Gastroesophageal sphincter (tissue), 4 donors: ENCODE measurements around the gene PCNT. TPM values are rescaled to one million over a fixed set of nuclear protein-coding genes. Genes with fewer than 3 reads are reported as not detected.

Source experiments
- ATAC-seq: fragments of 150-250 bp; one replicate; pipeline ENCODE4 v1.9.1; 2016; ENCODE audit warnings: mild to moderate bottlenecking, moderate library complexity
- H3K27ac ChIP-seq, 4 donors: fragments of 200-600 bp; sonication (generic) in 3 of 4; 1 replicate in 3 of 4; 2 replicates in 1 of 4; pipeline ENCODE4 v1.5.1; 2016 to 2019
- H3K27me3 ChIP-seq: fragments of 200-600 bp; sonication (generic); one replicate; pipeline ENCODE4 v1.5.1; 2019
- H3K36me3 ChIP-seq, 2 donors: fragments of 200-600 bp; sonication (generic); one replicate each; pipeline ENCODE4 v1.5.1; 2019; ENCODE audit warnings: control low read depth in 1 of 2
- H3K4me1 ChIP-seq, 3 donors: fragments of 200-600 bp; sonication (generic); 1 replicate in 2 of 3; 2 replicates in 1 of 3; pipeline ENCODE4 v1.5.1; 2016 to 2019; ENCODE audit warnings: control low read depth in 2 of 3
- H3K4me3 ChIP-seq, 2 donors: fragments of 200-600 bp; sonication (generic); one replicate each; pipeline ENCODE4 v1.5.1; 2019; ENCODE audit warnings: mild to moderate bottlenecking in 1 of 2, moderate library complexity in 1 of 2
- H3K9me3 ChIP-seq, 3 donors: fragments of 200-600 bp; sonication (generic); one replicate each; pipeline ENCODE4 v1.5.1; 2017 to 2019; ENCODE audit warnings: control low read depth in 2 of 3
- EP300 ChIP-seq: sonication (generic); formaldehyde crosslinking; IDR thresholded peaks from one replicate; pipeline ENCODE4 v1.6.1; 2017; ENCODE audit warnings: antibody characterized with exemption, mild to moderate bottlenecking
- POLR2A ChIP-seq, 2 donors: fragments of 450-650 bp; IDR thresholded peaks; one replicate each; pipeline ENCODE4 v1.6.1; 2017; ENCODE audit warnings: antibody characterized with exemption in 2 of 2, mild to moderate bottlenecking in 2 of 2, moderate library complexity in 1 of 2
- POLR2AphosphoS5 ChIP-seq: sonication (generic); formaldehyde crosslinking; IDR thresholded peaks from one replicate; pipeline ENCODE4 v1.6.1; 2017; ENCODE audit warnings: antibody characterized with exemption
- WGBS, 2 donors: methylation state at CpG; one replicate each; pipeline ENCODE4 v1.1.5; 2018; ENCODE audit warnings: low coverage in 1 of 2; 5-methylcytosine and 5-hydroxymethylcytosine counted together
- total RNA-seq, 4 donors: library from RNA; depleted of rRNA; stranded (reverse); fragments of >200 nt; gene quantifications; one replicate each; pipeline ENCODE4 v1.1.0, GENCODE V29; 2016
- TF ChIP-seq, protein P1 (sequence below), 4 experiments: fragments of 200-600 bp in 2 of 4; fragments of 450-650 bp in 2 of 4; sonication (generic) in 1 of 4; IDR thresholded peaks; one replicate each; pipeline ENCODE4 v1.5.1; 2017 to 2019; ENCODE audit warnings: antibody characterized with exemption in 4 of 4, mild to moderate bottlenecking in 2 of 4, moderate library complexity in 2 of 4

The PCNT gene
- total RNA-seq, 4 donors from 2014 or later = 24.3 to 31.1 (median 27.3) TPM

DNA sequence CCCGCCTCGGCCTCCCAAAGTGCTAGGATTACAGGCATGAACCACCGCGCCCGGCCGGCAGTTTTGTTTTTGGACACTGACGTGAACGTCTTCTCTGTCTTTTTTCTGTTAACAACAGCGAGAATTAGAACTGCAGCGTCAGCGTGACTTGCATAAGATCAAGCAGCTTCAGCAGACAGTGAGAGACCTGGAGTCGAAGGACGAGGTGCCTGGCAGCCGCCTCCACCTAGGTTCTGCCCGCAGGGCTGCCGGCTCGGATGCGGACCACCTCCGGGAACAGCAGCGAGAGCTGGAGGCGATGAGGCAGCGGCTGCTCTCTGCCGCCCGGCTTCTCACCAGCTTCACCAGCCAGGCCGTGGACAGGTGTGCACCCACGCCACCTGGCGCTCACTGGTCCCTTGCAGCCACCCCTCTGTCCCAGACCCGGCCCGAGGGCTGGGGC is 111.9 kb downstream of the PCNT start:
- H3K27me3 ChIP-seq = no peaks in the 10 kb centered on the region
- H3K4me1 ChIP-seq = no peaks in the 10 kb centered on the region
- no peak overlapping the region for H3K4me3 ChIP-seq
- ATAC-seq = no peak
- peaks cover 0 to 100% of the 10 kb centered on the region in 2 donors for H3K36me3 ChIP-seq
- 95% methylated on average over 8 of the region's 29 CpGs; no CpG with 5 or more reads in 1 of the 2 donors for WGBS, 2 donors
- H3K9me3 ChIP-seq = no peaks in the 10 kb centered on the region
- no peak overlapping the region for H3K27ac ChIP-seq
- TF ChIP-seq POLR2A (IDR thresholded peaks at IDR 0.05) = no peak
- TF ChIP-seq, protein P1, sequence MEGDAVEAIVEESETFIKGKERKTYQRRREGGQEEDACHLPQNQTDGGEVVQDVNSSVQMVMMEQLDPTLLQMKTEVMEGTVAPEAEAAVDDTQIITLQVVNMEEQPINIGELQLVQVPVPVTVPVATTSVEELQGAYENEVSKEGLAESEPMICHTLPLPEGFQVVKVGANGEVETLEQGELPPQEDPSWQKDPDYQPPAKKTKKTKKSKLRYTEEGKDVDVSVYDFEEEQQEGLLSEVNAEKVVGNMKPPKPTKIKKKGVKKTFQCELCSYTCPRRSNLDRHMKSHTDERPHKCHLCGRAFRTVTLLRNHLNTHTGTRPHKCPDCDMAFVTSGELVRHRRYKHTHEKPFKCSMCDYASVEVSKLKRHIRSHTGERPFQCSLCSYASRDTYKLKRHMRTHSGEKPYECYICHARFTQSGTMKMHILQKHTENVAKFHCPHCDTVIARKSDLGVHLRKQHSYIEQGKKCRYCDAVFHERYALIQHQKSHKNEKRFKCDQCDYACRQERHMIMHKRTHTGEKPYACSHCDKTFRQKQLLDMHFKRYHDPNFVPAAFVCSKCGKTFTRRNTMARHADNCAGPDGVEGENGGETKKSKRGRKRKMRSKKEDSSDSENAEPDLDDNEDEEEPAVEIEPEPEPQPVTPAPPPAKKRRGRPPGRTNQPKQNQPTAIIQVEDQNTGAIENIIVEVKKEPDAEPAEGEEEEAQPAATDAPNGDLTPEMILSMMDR (IDR thresholded peaks at IDR 0.05) = no peak
- TF ChIP-seq EP300 = no peak
- no peak for TF ChIP-seq POLR2AphosphoS5

DNA sequence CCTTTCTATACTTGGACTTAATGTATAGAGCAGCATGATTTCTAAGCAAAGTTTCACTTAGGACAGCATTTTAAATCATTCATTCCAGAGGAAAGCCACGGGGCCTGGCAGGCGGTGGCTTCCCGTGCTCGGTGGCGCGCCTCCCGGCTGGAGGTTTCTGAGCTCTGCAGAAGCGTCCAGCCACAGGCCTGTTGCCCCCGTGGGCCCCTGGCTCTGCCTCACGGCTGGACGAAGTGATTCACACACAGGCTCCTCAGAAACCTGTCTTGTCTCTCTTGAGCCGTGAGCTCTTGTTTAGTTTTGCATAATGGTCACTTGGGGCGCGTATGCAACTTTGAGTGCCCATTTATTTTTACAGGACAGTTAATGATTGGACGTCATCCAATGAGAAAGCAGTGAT is 112.7 kb downstream of the PCNT start:
- TF ChIP-seq EP300 = no peak
- no peak for TF ChIP-seq POLR2AphosphoS5
- TF ChIP-seq, protein P1 (IDR thresholded peaks at IDR 0.05) = no peak
- no peak for TF ChIP-seq POLR2A (IDR thresholded peaks at IDR 0.05)
- Histone ChIP-seq H3K4me1 (no peaks in the 10 kb centered on the region), H3K9me3 (no peaks in the 10 kb centered on the region), H3K36me3 (peaks cover 0 to 100% of the 10 kb centered on the region in 2 donors), H3K27ac (no peak overlapping the region), H3K27me3 (no peaks in the 10 kb centered on the region), H3K4me3 (no peak overlapping the region)
- 100% methylated on average over 1 of the region's 15 CpGs; no CpG with 5 or more reads in 1 of the 2 donors for WGBS, 2 donors
- no peak for ATAC-seq

DNA sequence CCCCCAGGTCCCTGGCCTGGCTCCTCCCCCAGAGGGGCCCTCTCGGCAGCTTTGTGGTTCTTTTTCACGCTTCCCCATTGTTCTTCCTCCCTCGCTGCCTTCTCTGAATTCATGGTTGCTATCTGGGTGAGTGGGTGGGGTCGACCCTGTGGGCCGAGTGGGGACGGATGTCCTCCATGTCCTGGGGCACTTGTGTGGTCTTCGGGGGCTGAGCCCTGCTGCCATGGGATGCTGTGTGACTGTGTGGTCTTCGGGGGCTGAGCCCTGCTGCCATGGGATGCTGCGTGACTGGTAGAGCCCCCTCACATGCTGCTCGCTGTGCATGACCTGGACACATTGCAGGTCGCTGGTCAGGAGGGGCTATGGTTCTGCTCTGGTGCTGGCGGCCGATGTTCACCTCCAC is 113.1 kb downstream of the PCNT start:
- no peak overlapping the region for H3K27ac ChIP-seq
- WGBS, 2 donors = no CpG with 5 or more reads among the region's 13 CpGs
- H3K27me3 ChIP-seq = no peaks in the 10 kb centered on the region
- TF ChIP-seq, protein P1 (IDR thresholded peaks at IDR 0.05) = no peak
- TF ChIP-seq POLR2AphosphoS5 (no peak), POLR2A (IDR thresholded peaks at IDR 0.05) (no peak), EP300 (no peak)
- no peak overlapping the region for H3K4me3 ChIP-seq
- no peaks in the 10 kb centered on the region for H3K9me3 ChIP-seq
- ATAC-seq = no peak
- no peaks in the 10 kb centered on the region for H3K4me1 ChIP-seq
- H3K36me3 ChIP-seq = peaks cover 0 to 100% of the 10 kb centered on the region in 2 donors

DNA sequence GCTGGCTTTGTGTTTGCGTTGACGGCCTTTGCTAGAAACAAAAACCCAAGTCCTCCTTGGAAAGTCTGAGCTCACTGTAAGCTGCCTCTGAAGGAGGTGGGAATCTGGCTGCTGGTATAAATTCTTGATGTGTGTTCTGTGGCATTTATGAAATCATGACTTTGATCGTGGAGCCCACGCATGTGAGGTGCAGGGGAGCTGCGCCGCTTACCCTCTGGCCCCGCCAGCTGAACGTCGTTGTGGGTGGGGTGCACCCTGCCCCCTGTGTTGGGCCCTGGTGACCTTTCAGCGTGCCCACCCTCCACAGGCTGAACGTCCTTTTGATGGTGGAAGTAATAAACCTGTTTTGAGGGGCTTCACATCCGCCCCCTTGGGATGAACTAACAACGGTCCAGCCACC is 113.6 kb downstream of the PCNT start:
- WGBS, 2 donors = 76 to 93% methylated on average over 5 to 8 of the region's 13 CpGs
- Histone ChIP-seq H3K27ac (no peak overlapping the region), H3K4me1 (no peaks in the 10 kb centered on the region), H3K36me3 (peaks cover 0 to 100% of the 10 kb centered on the region in 2 donors), H3K27me3 (no peaks in the 10 kb centered on the region), H3K4me3 (no peak overlapping the region), H3K9me3 (no peaks in the 10 kb centered on the region)
- no peak for TF ChIP-seq EP300
- no peak for TF ChIP-seq POLR2A (IDR thresholded peaks at IDR 0.05)
- TF ChIP-seq POLR2AphosphoS5 = no peak
- TF ChIP-seq, protein P1 (IDR thresholded peaks at IDR 0.05) = no peak
- ATAC-seq = no peak

DNA sequence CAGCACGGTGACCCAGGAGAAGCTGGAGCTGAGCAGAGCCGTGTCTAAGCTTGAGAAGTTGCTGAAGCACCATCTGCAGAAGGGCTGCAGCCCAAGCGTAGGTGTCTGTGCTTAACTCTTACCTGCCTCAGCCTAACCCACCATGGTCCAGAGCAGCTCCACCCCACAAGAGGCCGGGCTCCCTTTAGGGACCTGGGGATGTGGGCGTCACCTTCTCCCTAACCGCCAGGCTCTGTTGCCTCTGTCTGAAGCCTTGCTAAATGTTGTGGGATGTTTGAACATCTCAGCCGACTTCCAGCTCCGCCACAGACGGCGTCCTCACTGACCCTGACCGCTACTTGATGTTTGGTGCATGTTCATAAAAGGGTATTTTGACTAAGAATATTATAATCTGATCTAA is 114.3 kb downstream of the PCNT start:
- Histone ChIP-seq H3K4me3 (no peak overlapping the region), H3K9me3 (no peaks in the 10 kb centered on the region), H3K27me3 (no peaks in the 10 kb centered on the region), H3K4me1 (peaks cover 0 to 5% (median 0%) of the 10 kb centered on the region in 3 donors), H3K27ac (no peak overlapping the region), H3K36me3 (peaks cover 0 to 100% of the 10 kb centered on the region in 2 donors)
- no peak for ATAC-seq
- 96 to 100% methylated on average over 6 to 11 of the region's 11 CpGs for whole genome bisulfite sequencing, 2 donors
- TF ChIP-seq POLR2A (IDR thresholded peaks at IDR 0.05) (no peak), POLR2AphosphoS5 (no peak), EP300 (no peak)
- TF ChIP-seq, protein P1 (IDR thresholded peaks at IDR 0.05) = no peak
